NCI-H82 treated with DMSO at 0.1 percent for 48 hours (cell line): ENCODE measurements around the gene OR7A17.

Experiments
- DNase-seq: peaks from one replicate; lab custom pipeline; 2025; ENCODE audit not compliant: unreplicated experiment; lab: John Stamatoyannopoulos, UW

The OR7A17 gene

GRCh38 chr19:14886032-14886431 is at the start of gene OR7A17:
Gene OR7A17 (minus strand): TSS chr19:14886132. CDS start chr19:14881355, 4,777 bp downstream.
- no peak for DNase-seq

- DNase-seq: no peak
Observed at GRCh38 chr19:14933506-14933905, 47.6 kb upstream of the OR7A17 start.

GRCh38 chr19:14916848-14917247 is 30.9 kb upstream of the OR7A17 start:
- DNase-seq: no peak

- DNase-seq: peak; percentile 8
Observed at GRCh38 chr19:14915116-14915515, 29.2 kb upstream of the OR7A17 start.

GRCh38 chr19:14906711-14907110 is 20.8 kb upstream of the OR7A17 start:
- DNase-seq: no peak

GRCh38 chr19:14901675-14902260 is 15.8 kb upstream of the OR7A17 start:
- DNase-seq: no peak

- no peak for DNase-seq
Observed at GRCh38 chr19:14890643-14891379, 4.9 kb upstream of the OR7A17 start.

- no peak for DNase-seq
Observed at GRCh38 chr19:14889994-14890642, 4.2 kb upstream of the OR7A17 start.

- DNase-seq: no peak
Observed at GRCh38 chr19:14871619-14872230, 14.2 kb downstream of the OR7A17 start.

- DNase-seq: no peak
Observed at GRCh38 chr19:14868497-14868896, 17.4 kb downstream of the OR7A17 start.

GRCh38 chr19:14848822-14849221 is 37.1 kb downstream of the OR7A17 start, which contains the start of gene OR7A10:
Gene OR7A10 (minus strand): TSS chr19:14848922. CDS start chr19:14841877, 7,045 bp downstream.
- DNase-seq: no peak

- no peak for DNase-seq
Observed at GRCh38 chr19:14843578-14843977, 42.4 kb downstream of the OR7A17 start.

- no peak for DNase-seq
Observed at GRCh38 chr19:14843169-14843568, 42.8 kb downstream of the OR7A17 start.

- DNase-seq: no peak
Observed at GRCh38 chr19:14840206-14840605, 45.7 kb downstream of the OR7A17 start.

- no peak for DNase-seq
Observed at GRCh38 chr19:14837391-14837790, 48.5 kb downstream of the OR7A17 start.

GRCh38 chr19:14835011-14835410 is 50.9 kb downstream of the OR7A17 start, which contains the start of the genes OR7A5 and OR7C1:
Gene OR7A5 (minus strand): TSS chr19:14835185. CDS start chr19:14828241, 6,944 bp downstream.
Gene OR7C1 (minus strand): TSS chr19:14835185. CDS start chr19:14800136, 35,049 bp downstream.
- no peak for DNase-seq

- no peak for DNase-seq
Observed at GRCh38 chr19:14830702-14831101, 55.2 kb downstream of the OR7A17 start.
